ENCODE measurements around the gene SERPINB5.

Gene SERPINB5

GRCh38 chr18:63514888-63515678 is 38.3 kb downstream of the SERPINB5 start:
- H3K79me2 ChIP-seq (ENCODE audit: insufficient read depth, low read depth) = no peaks in the 10 kb centered on the region
- no peaks in the 10 kb centered on the region for H3K27me3 ChIP-seq (ENCODE audit: insufficient read depth, low read depth)
- 0 out of 2 replicates have a peak, but pooled peaks have one; percentile 15 for TF ChIP-seq CTCF (conservative IDR thresholded peaks at IDR 0.05; ENCODE audit: low read depth, low read length)
- H3K4me2 ChIP-seq = no peak overlapping the region
- H3K4me1 ChIP-seq (ENCODE audit: low read depth, poor library complexity, severe bottlenecking) = peaks cover 3% of the 10 kb centered on the region
- no peak overlapping the region for H2AFZ ChIP-seq (ENCODE audit: low read depth)
- H3K36me3 ChIP-seq (ENCODE audit: insufficient read depth) = no peaks in the 10 kb centered on the region
- H3K9ac ChIP-seq = no peak overlapping the region
- no peak overlapping the region for H3K27ac ChIP-seq
- no peak overlapping the region for H3K4me3 ChIP-seq (IDR thresholded peaks at IDR 0.05; ENCODE audit: insufficient read depth, low read depth, low read length)
- H4K20me1 ChIP-seq (ENCODE audit: insufficient read depth) = no peaks in the 10 kb centered on the region

- no peak for TF ChIP-seq CTCF (conservative IDR thresholded peaks at IDR 0.05; ENCODE audit: low read depth, low read length)
- Histone ChIP-seq H3K4me3 (IDR thresholded peaks at IDR 0.05; ENCODE audit: insufficient read depth, low read depth, low read length) (no peak overlapping the region), H3K27ac (no peak overlapping the region), H3K79me2 (ENCODE audit: insufficient read depth, low read depth) (no peaks in the 10 kb centered on the region), H4K20me1 (ENCODE audit: insufficient read depth) (no peaks in the 10 kb centered on the region), H3K4me1 (ENCODE audit: low read depth, poor library complexity, severe bottlenecking) (peaks cover 3% of the 10 kb centered on the region), H3K27me3 (ENCODE audit: insufficient read depth, low read depth) (no peaks in the 10 kb centered on the region), H3K4me2 (no peak overlapping the region), H2AFZ (ENCODE audit: low read depth) (no peak overlapping the region), H3K9ac (no peak overlapping the region), H3K36me3 (ENCODE audit: insufficient read depth) (no peaks in the 10 kb centered on the region)
Observed at GRCh38 chr18:63515801-63516200, 39.0 kb downstream of the SERPINB5 start.

- Histone ChIP-seq H3K4me1 (ENCODE audit: low read depth, poor library complexity, severe bottlenecking) (peaks cover 3% of the 10 kb centered on the region), H3K9ac (no peak overlapping the region), H3K79me2 (ENCODE audit: insufficient read depth, low read depth) (no peaks in the 10 kb centered on the region), H4K20me1 (ENCODE audit: insufficient read depth) (no peaks in the 10 kb centered on the region), H3K36me3 (ENCODE audit: insufficient read depth) (no peaks in the 10 kb centered on the region), H3K4me3 (IDR thresholded peaks at IDR 0.05; ENCODE audit: insufficient read depth, low read depth, low read length) (no peak overlapping the region), H2AFZ (ENCODE audit: low read depth) (peak overlapping the region; percentile 31), H3K4me2 (peak overlapping the region; percentile 7; the same call in 1 of the 2 replicates), H3K27me3 (ENCODE audit: insufficient read depth, low read depth) (no peaks in the 10 kb centered on the region), H3K27ac (no peak overlapping the region)
- peak; percentile 97 for TF ChIP-seq CTCF (conservative IDR thresholded peaks at IDR 0.05; ENCODE audit: low read depth, low read length)
Observed at GRCh38 chr18:63518178-63519012, 41.6 kb downstream of the SERPINB5 start.

GRCh38 chr18:63520053-63520685 is 43.4 kb downstream of the SERPINB5 start:
- no peak overlapping the region for H3K27ac ChIP-seq
- no peaks in the 10 kb centered on the region for H3K36me3 ChIP-seq (ENCODE audit: insufficient read depth)
- no peak overlapping the region for H2AFZ ChIP-seq (ENCODE audit: low read depth)
- peaks cover 3% of the 10 kb centered on the region for H3K4me1 ChIP-seq (ENCODE audit: low read depth, poor library complexity, severe bottlenecking)
- no peaks in the 10 kb centered on the region for H3K27me3 ChIP-seq (ENCODE audit: insufficient read depth, low read depth)
- TF ChIP-seq CTCF (conservative IDR thresholded peaks at IDR 0.05; ENCODE audit: low read depth, low read length) = no peak
- H3K9ac ChIP-seq = no peak overlapping the region
- no peaks in the 10 kb centered on the region for H4K20me1 ChIP-seq (ENCODE audit: insufficient read depth)
- no peak overlapping the region for H3K4me3 ChIP-seq (IDR thresholded peaks at IDR 0.05; ENCODE audit: insufficient read depth, low read depth, low read length)
- H3K79me2 ChIP-seq (ENCODE audit: insufficient read depth, low read depth) = no peaks in the 10 kb centered on the region
- no peak overlapping the region for H3K4me2 ChIP-seq
